Measurements from ENCODE around the gene TMEM63C.

TMEM63C gene

GRCh38 chr14:77197988-77198387 is 16.4 kb downstream of the TMEM63C start:
- DNase-seq (ENCODE audit: low read depth): no peak

- no peak for DNase-seq (ENCODE audit: low read depth)
Measured at GRCh38 chr14:77198561-77198960, 17.0 kb downstream of the TMEM63C start.

- no peak for DNase-seq (ENCODE audit: low read depth)
Measured at GRCh38 chr14:77199590-77199989, 18.0 kb downstream of the TMEM63C start.

- no peak for DNase-seq (ENCODE audit: low read depth)
Measured at GRCh38 chr14:77200406-77200985, 18.9 kb downstream of the TMEM63C start.

GRCh38 chr14:77201696-77202095 is 20.1 kb downstream of the TMEM63C start:
- no peak for DNase-seq (ENCODE audit: low read depth)

GRCh38 chr14:77203611-77204458 is 22.2 kb downstream of the TMEM63C start:
- no peak for DNase-seq (ENCODE audit: low read depth)

GRCh38 chr14:77204459-77204771 is 22.8 kb downstream of the TMEM63C start:
- no peak for DNase-seq (ENCODE audit: low read depth)

GRCh38 chr14:77204907-77205306 is 23.3 kb downstream of the TMEM63C start:
- no peak for DNase-seq (ENCODE audit: low read depth)

GRCh38 chr14:77205566-77205965 is 24.0 kb downstream of the TMEM63C start:
- no peak for DNase-seq (ENCODE audit: low read depth)

GRCh38 chr14:77206261-77206824 is 24.7 kb downstream of the TMEM63C start:
- DNase-seq (ENCODE audit: low read depth): no peak

GRCh38 chr14:77206877-77207389 is 25.3 kb downstream of the TMEM63C start:
- DNase-seq (ENCODE audit: low read depth): no peak

GRCh38 chr14:77208291-77208978 is 26.8 kb downstream of the TMEM63C start:
- DNase-seq (ENCODE audit: low read depth): peak; percentile 24

GRCh38 chr14:77208979-77209318 is 27.4 kb downstream of the TMEM63C start:
- no peak for DNase-seq (ENCODE audit: low read depth)

GRCh38 chr14:77212097-77212870 is 30.7 kb downstream of the TMEM63C start:
- DNase-seq (ENCODE audit: low read depth): no peak

GRCh38 chr14:77212943-77213678 is 31.5 kb downstream of the TMEM63C start:
- DNase-seq (ENCODE audit: low read depth): no peak

- no peak for DNase-seq (ENCODE audit: low read depth)
Measured at GRCh38 chr14:77213679-77214016, 32.0 kb downstream of the TMEM63C start.

GRCh38 chr14:77214216-77214615 is 32.6 kb downstream of the TMEM63C start:
- DNase-seq (ENCODE audit: low read depth): no peak

- no peak for DNase-seq (ENCODE audit: low read depth)
Measured at GRCh38 chr14:77217551-77217950, 36.0 kb downstream of the TMEM63C start.

GRCh38 chr14:77219591-77219990 is 38.0 kb downstream of the TMEM63C start:
- DNase-seq (ENCODE audit: low read depth): no peak

GRCh38 chr14:77220246-77221017 is 38.8 kb downstream of the TMEM63C start:
- DNase-seq (ENCODE audit: low read depth): no peak

All from activated T-helper 9 cell treated with anti-CD3 and anti-CD28 coated beads, Interleukin-2, amount 50 U/mL, for 16 hours (primary cell).